Left lung (tissue), 10 donors: ENCODE data around the gene SAMD1. TPM values are rescaled to one million over a fixed set of nuclear protein-coding genes. Genes with fewer than 3 reads are reported as not detected.

Experiments
- ATAC-seq: fragments of 200-7000 bp; cut with Tn5 transposase; one replicate; pipeline ENCODE4 v1.9.1; 2020; ENCODE audit warnings: moderate library complexity
- DNase-seq, 4 donors: peaks; one replicate each; pipeline ENCODE4 v3.0.0-alpha.2; 2013 to 2020
- H3K27ac ChIP-seq, 2 donors: fragments of 200-600 bp; sonication (generic) in 1 of 2; one replicate each; pipeline versions ENCODE4 v1.5.0 to v1.8.0; 2020 to 2021
- H3K27me3 ChIP-seq, 2 donors: fragments of 200-600 bp; sonication (generic) in 1 of 2; one replicate each; pipeline versions ENCODE4 v1.5.0 to v1.8.0; 2020 to 2021
- H3K36me3 ChIP-seq, 2 donors: fragments of 200-600 bp; sonication (generic) in 1 of 2; one replicate each; pipeline versions ENCODE4 v1.5.0 to v1.8.0; 2020 to 2021
- H3K4me1 ChIP-seq, 2 donors: fragments of 200-600 bp; one replicate each; pipeline ENCODE4 v1.8.0; 2021
- H3K4me3 ChIP-seq, 2 donors: fragments of 200-600 bp; sonication (generic) in 1 of 2; one replicate each; pipeline versions ENCODE4 v1.5.0 to v1.8.0; 2020 to 2021; ENCODE audit warnings: mild to moderate bottlenecking in 1 of 2
- H3K9me3 ChIP-seq, 2 donors: fragments of 200-600 bp; sonication (generic) in 1 of 2; one replicate each; pipeline versions ENCODE4 v1.5.0 to v1.8.0; 2020 to 2021
- intact Hi-C, 2 donors: fragments of 100-400 bp; cut with DNase I; formaldehyde crosslinking; loops; one replicate each; pipeline versions ENCODE4 v1.11.2 to v1.14.2; 2022
- polyA plus RNA-seq, 6 donors: library from polyadenylated mRNA; unstranded; fragments of 120-200 nt; gene quantifications; one replicate each; pipeline ENCODE4 v1.2.1, GENCODE V29; 2013; ENCODE audit not compliant: insufficient read length in 6 of 6
- total RNA-seq, 2 donors: library from RNA; stranded (reverse); fragmentation: NEBNext Ultra II Directional; extraction: Animal tissue kit (Norgen Biotek cat#: 25700); gene quantifications; one replicate each; pipeline ENCODE4 v1.2.1, GENCODE V29; 2021
- TF ChIP-seq, protein P1 (sequence below), 2 donors: fragments of 200-600 bp; sonication (generic) in 1 of 2; IDR thresholded peaks; one replicate each; pipeline versions ENCODE4 v1.5.0 to v1.8.0; 2021; ENCODE audit warnings: antibody characterized with exemption in 2 of 2
- donor health status: DM: no; HTN: yes; CAD: no.
- donor health status: DM: no; HTN: no; CAD: no.

Gene SAMD1
- total and polyA plus RNA-seq, 8 donors: 37.8 to 56.9 (median 49.0) TPM

DNA sequence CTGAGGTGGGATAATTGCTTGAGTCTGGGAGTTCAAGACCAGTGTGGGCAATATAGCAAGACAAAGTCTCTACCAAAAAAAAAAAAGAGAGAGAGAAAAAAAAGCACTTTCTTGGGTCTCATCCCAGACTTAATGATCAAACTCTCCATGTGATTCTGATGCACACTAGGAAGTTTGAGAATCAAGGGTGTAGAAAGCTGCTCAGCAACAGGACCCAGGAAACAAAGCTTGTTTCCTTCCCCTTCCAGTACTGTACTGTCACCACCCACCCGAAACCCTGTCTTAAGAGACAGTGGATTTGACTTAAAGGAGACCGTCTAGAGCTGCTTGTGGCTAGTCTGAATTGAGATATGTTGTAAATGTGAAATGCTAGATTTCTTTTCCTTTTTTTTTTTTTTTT lies 12.1 kb downstream of the SAMD1 start:
- Histone ChIP-seq H3K27ac (peak overlapping the region in 1 of 2 donors; percentile 78), H3K27me3 (no peaks in the 10 kb centered on the region), H3K4me3 (no peak overlapping the region), H3K4me1 (peaks cover 12 to 80% of the 10 kb centered on the region in 2 donors), H3K9me3 (no peaks in the 10 kb centered on the region), H3K36me3 (no peaks in the 10 kb centered on the region)
- TF ChIP-seq, protein P1, sequence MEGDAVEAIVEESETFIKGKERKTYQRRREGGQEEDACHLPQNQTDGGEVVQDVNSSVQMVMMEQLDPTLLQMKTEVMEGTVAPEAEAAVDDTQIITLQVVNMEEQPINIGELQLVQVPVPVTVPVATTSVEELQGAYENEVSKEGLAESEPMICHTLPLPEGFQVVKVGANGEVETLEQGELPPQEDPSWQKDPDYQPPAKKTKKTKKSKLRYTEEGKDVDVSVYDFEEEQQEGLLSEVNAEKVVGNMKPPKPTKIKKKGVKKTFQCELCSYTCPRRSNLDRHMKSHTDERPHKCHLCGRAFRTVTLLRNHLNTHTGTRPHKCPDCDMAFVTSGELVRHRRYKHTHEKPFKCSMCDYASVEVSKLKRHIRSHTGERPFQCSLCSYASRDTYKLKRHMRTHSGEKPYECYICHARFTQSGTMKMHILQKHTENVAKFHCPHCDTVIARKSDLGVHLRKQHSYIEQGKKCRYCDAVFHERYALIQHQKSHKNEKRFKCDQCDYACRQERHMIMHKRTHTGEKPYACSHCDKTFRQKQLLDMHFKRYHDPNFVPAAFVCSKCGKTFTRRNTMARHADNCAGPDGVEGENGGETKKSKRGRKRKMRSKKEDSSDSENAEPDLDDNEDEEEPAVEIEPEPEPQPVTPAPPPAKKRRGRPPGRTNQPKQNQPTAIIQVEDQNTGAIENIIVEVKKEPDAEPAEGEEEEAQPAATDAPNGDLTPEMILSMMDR (IDR thresholded peaks at IDR 0.05): no peak
- ATAC-seq (no peak), DNase-seq (no peak)
- intact Hi-C loops: loop anchor here in 1 of 2 donors (5.0 kb wide), 1 partner anchor 201 kb away; the partner anchor contains the start of gene NANOS3

DNA sequence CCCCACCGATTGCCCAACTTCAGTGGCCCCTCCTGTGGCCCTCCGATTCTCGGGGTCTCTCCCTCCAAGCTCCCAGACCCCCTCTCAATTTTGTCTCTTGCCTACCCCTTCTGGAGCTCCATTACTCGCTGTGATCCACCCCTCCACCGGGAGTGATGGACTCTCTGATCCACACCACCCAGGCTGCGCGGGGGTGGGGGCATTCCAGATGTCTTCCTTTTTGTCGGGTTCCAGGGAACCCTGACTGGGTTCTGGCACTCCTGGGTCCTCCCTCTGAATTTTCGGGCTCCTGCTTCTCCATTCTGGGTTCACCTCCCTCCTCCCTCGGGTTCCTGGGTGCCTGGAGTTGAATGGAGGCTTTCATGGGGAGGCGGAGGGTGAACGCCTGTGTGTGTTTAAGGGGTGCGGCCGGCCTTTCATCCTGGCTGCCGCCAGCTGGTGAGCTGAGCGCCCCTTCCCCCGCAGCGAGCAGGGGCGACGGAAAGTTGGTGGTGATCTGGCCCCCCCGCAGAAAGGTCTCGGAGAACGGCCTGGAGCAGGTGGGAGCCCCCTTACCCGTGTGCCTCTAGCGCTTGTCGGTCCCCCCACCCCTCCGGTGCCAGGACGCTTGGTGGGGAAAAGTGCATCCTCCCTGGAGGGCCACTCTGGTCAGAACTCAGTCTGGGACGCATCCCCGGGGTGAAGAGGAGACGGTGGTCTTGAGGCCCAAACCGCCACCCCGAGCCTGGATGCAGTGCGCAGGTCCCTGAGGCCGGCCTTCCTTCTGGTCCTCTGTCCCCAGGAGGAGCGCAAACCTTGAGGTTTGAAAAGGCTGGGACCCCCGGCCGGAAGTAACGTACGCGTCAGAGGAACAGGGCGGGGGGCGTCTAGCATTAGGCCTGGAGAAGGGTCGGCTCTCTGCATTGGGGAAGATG lies 16.4 kb downstream of the SAMD1 start:
- H3K27me3 ChIP-seq: peaks cover 0 to 14% of the 10 kb centered on the region in 2 donors
- TF ChIP-seq, protein P1 (IDR thresholded peaks at IDR 0.05): no peak
- ATAC-seq (peak; percentile 1), DNase-seq (peak in 1 of 4 donors; percentile 33)
- peak overlapping the region; percentile 93 for H3K27ac ChIP-seq
- peaks cover 15 to 70% of the 10 kb centered on the region in 2 donors for H3K4me1 ChIP-seq
- no peaks in the 10 kb centered on the region for H3K36me3 ChIP-seq
- H3K4me3 ChIP-seq: peak overlapping the region; percentile 76 to 85
- intact Hi-C loops: no loop called here
- no peaks in the 10 kb centered on the region for H3K9me3 ChIP-seq

DNA sequence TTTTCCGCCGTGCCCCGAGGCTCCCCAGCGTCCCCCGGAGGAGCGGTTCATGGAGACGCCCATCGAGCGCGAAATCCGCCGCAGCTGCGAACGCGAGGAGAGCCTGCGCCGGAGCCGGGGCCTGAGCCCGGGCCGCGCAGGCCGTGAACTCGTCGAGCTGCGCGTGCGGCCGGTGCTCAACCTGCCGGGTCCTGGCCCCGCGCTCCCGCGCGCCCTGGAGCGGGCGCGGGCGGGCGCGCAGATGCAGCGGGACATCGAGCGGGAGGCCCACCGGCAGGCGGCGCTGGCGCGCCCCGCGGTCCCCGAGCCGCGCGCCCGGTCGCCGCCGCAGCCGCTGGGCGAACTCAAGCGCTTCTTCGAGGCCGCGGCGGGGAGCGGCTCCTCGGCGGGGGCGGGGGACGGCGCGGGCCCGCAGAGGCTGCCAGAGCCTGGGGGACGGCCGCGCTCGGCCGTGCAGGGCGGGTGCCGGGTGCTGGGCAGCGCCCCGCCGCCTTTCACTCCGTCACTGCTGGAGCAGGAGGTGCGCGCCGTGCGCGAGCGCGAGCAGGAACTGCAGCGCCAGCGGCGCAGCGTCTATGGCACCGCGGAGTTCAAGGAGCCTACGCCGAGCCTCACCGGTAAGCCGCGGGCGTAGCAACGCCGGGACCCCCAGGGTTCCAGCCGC lies 17.2 kb downstream of the SAMD1 start:
- H3K27ac ChIP-seq: peak overlapping the region; percentile 93
- H3K36me3 ChIP-seq: no peaks in the 10 kb centered on the region
- H3K27me3 ChIP-seq: peaks cover 0 to 14% of the 10 kb centered on the region in 2 donors
- peak overlapping the region; percentile 76 to 85 for H3K4me3 ChIP-seq
- H3K4me1 ChIP-seq: peaks cover 15 to 63% of the 10 kb centered on the region in 2 donors
- DNase-seq (peak in 3 of 4 donors; percentile 77 to 95 (median 84)), ATAC-seq (peak; percentile 37)
- TF ChIP-seq, protein P1 (IDR thresholded peaks at IDR 0.05): peak in 1 of 2 donors; percentile 48
- intact Hi-C loops: no loop called here
- H3K9me3 ChIP-seq: no peaks in the 10 kb centered on the region

DNA sequence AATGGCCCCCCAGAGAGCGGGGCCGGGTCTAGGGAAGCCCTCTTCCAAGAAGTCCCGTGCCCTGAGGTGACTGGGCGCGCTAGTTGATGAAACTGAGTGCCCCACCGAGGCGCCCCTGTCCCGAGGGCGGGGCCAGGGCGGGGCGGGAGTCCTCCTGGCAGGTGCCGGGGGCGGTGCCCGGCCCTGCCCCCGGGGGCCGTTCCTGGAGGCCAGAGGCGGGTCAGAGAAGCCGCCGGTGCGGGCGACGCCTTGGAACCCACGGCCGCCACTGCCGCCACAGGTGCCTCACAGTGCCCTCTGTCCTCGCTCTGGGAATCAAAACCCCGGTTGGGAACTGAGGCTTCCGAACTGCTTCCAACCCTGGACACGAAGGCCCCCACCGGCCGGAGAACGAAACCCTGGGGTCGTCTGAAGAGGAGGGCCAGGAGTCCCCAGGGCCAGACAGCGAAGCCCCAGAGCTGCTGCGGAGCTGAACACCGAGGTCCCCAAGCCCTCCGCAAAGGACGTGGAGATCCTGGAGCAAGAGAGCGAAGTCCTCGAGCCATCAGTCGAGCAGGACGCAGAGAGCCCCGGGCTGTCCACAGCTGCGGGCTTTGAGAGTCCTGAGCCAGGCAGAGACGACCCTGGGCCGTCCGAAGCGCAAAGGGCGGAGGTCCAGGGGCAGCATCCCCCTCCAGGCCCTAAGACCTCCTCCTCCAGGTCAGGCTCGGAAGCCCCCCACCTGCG lies 17.9 kb downstream of the SAMD1 start, which contains the start of gene MISP3:
MISP3 (plus strand) TSS at position 252 of the 726 bp plus-strand sequence. CDS start 524 bp downstream, outside the sequence.
- Histone ChIP-seq H3K27me3 (peaks cover 0 to 14% of the 10 kb centered on the region in 2 donors), H3K4me1 (peaks cover 15 to 56% of the 10 kb centered on the region in 2 donors), H3K9me3 (no peaks in the 10 kb centered on the region), H3K36me3 (no peaks in the 10 kb centered on the region), H3K4me3 (peak within 1 kb of the TSS; percentile 76 to 85), H3K27ac (peak within 1 kb of the TSS; percentile 93)
- TF ChIP-seq, protein P1 (IDR thresholded peaks at IDR 0.05): no peak
- ATAC-seq (peak; percentile 81), DNase-seq (peak in 3 of 4 donors; percentile 33 to 93 (median 77))
- intact Hi-C loops: no loop called here
